Middle frontal gyrus (tissue), 1 donor: ENCODE data around the gene PIF1.

Source experiments
- DNase-seq: peaks from one replicate; pipeline ENCODE4 v3.0.0-alpha.2; 2015; ENCODE audit warnings: low spot score; ENCODE audit errors: extremely low spot score

PIF1 gene

GRCh38 chr15:64825431-64826294 lies at the start of gene PIF1:
Gene PIF1 (minus strand): TSS chr15:64825647. CDS start chr15:64824335, 1,312 bp downstream.
- DNase-seq: peak; percentile 93

GRCh38 chr15:64870353-64870752 lies 44.9 kb upstream of the PIF1 start:
- DNase-seq: no peak

GRCh38 chr15:64869501-64869900 lies 44.1 kb upstream of the PIF1 start:
- DNase-seq: no peak

GRCh38 chr15:64865998-64866520 lies 40.6 kb upstream of the PIF1 start:
- no peak for DNase-seq

GRCh38 chr15:64865126-64865997 lies 39.9 kb upstream of the PIF1 start:
- no peak for DNase-seq

- DNase-seq: no peak
Observed at GRCh38 chr15:64864068-64864467, 38.6 kb upstream of the PIF1 start.

GRCh38 chr15:64862408-64862807 lies 37.0 kb upstream of the PIF1 start:
- DNase-seq: no peak

GRCh38 chr15:64861960-64862359 lies 36.5 kb upstream of the PIF1 start:
- no peak for DNase-seq

- no peak for DNase-seq
Observed at GRCh38 chr15:64861331-64861730, 35.9 kb upstream of the PIF1 start.

GRCh38 chr15:64859226-64859625 lies 33.8 kb upstream of the PIF1 start:
- no peak for DNase-seq

- no peak for DNase-seq
Observed at GRCh38 chr15:64858021-64858575, 32.7 kb upstream of the PIF1 start.

GRCh38 chr15:64857421-64857820 lies 32.0 kb upstream of the PIF1 start:
- no peak for DNase-seq

- DNase-seq: peak; percentile 80
Observed at GRCh38 chr15:64856429-64857145, 31.1 kb upstream of the PIF1 start.

- DNase-seq: no peak
Observed at GRCh38 chr15:64855205-64855975, 29.9 kb upstream of the PIF1 start.

- DNase-seq: no peak
Observed at GRCh38 chr15:64854526-64854925, 29.1 kb upstream of the PIF1 start.

GRCh38 chr15:64854041-64854440 lies 28.6 kb upstream of the PIF1 start:
- no peak for DNase-seq

- no peak for DNase-seq
Observed at GRCh38 chr15:64851503-64851840, 26.0 kb upstream of the PIF1 start.

GRCh38 chr15:64850778-64851502 lies 25.5 kb upstream of the PIF1 start:
- DNase-seq: no peak

- no peak for DNase-seq
Observed at GRCh38 chr15:64847876-64848716, 22.6 kb upstream of the PIF1 start.
